SHP77 (cell line): ENCODE data around the gene EXOC3L2.
"Not testable (repeated sequence)": the region's sequence is repeated elsewhere in the genome, so short reads cannot be mapped to it uniquely, and the experiment has no call there.

Source experiments
- DNase-seq, 2 experiments: peaks; one replicate each; lab custom pipeline; 2025; lab: John Stamatoyannopoulos, UW

Gene EXOC3L2

DNA sequence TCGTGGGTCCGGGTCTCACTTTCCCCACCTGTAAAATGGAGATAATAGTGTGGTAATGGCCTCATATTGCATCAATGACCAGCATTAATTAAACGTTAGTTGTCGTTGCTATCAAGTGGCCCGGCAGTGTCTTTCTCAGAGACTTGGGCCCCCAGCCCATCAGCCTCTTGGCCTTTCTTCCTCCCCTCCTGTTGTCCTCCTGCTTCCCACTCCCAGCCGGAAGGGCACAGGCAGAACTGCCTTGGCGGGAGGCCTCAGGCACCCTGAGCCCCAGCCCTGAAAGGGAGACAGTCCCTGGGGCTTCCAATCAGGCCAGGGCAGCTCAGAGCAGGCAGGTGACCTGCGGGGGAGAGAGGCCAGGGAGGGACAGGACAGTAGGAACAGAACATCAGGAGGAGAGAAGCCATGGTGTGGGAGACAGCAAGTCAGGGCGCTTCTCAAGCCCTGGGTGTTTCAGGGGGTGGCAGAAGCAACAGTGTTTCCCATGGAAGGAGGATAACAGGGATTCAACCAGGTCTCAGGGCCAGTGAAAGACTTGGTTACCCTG lies 10.5 kb upstream of the EXOC3L2 start:
- DNase-seq: no peak

DNA sequence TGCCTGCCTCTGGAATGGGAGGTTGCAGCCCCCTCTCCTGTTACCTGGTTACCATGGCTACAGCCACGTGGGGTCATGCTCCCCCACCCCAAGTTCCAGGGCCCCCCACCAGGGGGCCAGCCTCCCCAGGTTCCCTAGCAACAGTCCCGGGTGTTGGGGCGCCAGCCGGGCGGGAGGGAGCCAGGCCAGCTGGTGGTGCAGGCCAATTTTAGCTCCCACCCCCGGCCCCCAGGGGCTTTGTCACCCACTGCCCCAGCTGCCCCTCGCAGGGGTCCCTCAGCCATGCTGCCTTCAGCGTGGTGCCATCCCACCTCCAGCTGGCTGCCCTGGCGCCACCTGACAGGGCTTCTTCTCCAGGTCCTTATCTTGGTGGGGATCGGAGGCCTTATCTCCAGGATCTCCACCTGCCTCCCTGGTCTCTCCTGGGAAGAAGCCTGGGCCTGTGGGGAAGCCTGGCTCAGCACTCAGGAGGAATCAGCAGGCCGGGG lies 8.9 kb upstream of the EXOC3L2 start:
- DNase-seq: no peak

DNA sequence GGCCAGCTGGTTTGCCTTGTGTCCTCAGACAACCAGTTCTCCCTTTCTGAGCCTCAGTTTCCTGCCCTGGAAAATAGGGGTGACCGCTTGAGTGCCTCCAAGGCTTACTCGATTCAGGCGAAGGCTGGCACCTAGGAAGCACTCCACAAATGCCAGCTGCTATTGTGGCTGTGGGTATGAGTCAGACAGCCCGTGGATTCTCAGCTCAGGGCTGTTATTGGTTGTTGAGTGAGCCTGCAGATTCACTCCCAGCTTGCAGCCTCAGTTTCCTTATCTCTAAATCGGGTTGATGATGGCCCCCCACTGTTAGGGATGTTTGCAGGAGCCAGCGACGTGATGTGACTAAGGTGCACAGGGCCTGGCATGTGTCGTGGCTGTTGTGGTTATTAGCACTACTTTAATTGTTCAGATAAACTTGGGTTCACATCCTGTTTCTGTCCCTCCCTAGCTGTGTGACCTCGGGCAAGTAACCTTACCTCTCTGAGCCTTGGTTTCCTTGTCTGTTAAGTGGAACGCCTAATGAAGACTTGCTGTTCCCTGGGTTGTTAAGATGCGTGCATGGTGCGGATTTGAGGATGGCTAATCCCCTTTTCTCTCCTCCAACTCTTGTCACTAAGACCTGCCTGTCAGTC lies 8.3 kb upstream of the EXOC3L2 start:
- no peak for DNase-seq

DNA sequence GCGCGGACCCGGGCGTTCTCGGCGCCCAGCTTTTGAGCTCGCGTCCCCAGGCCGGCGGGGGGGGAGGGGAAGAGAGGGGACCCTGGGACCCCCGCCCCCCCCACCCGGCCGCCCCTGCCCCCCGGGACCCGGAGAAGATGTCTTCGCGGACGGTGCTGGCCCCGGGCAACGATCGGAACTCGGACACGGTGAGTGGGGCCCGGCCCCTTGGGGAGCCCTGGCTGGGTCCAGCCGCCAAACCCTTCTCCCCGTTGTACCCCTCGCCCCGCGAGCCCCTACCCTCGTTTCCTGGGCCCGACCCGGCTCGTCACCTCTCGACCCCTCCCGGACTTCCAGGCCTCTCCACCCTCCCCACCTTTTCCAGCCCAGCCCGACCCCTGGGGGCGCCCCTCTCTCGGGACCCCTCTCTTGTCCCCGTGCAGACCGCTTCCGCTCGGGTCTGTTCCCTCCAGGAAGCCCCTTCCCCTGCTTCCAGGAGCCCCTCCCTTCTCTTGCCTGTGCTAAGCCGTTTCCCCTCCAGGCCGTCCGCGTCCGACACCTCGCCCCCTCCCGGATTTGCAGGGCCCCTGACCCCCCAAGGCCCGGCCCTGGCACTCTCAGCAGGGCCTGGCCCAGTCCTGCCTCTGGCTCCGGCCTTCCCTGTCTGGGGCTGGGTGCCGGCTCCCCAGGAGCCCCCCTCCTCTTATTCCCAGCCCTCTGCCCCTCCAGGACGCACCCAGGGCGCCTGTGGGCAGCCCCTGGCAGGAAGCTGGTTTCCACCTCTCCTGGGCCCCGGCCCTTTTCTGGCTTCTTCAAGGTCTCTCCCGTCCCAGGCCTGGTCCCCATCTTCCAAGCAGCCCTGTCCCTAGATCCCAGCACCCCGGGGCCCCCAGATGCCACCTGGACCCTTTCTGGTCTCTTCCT lies 6.5 kb upstream of the EXOC3L2 start:
- DNase-seq: peak in 1 of 2 experiments; percentile 1

DNA sequence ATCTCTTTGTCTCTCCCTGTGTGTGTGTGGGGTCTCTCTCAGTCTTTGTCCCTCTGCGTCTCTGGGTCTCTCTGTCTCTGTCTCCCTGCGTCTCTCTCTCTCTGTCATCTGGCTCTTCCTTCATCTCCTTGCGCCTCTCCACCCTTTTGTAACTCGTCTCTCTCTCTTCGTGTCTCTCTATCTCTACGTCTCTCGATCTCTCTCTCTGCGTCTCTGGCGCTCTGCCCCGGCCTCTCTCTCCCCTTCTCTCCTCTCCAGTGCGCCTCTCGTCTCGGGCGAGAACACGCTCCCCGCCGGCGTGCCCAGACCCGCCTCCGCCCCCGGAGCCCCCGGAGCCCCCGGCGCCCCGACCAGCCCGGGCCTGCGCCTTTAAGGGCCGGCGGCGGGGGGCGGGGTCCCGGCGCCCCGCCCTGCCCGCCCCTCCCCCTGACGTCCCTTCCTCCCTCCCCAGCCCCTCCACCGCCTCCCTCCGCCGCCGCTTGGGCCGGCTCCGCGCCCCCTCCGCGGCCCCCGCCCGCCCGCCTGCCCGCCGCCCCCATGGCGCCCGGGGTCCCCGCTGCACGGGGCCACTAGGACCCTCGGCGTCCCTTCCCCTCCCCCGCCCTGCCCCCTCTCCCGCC lies 5.7 kb upstream of the EXOC3L2 start, which contains the start of gene MARK4:
TSS of gene MARK4 (plus strand) at position 440 of the 620 bp plus-strand sequence. CDS start 318 bp downstream, outside the sequence.
- DNase-seq: peak; percentile 23 to 43

DNA sequence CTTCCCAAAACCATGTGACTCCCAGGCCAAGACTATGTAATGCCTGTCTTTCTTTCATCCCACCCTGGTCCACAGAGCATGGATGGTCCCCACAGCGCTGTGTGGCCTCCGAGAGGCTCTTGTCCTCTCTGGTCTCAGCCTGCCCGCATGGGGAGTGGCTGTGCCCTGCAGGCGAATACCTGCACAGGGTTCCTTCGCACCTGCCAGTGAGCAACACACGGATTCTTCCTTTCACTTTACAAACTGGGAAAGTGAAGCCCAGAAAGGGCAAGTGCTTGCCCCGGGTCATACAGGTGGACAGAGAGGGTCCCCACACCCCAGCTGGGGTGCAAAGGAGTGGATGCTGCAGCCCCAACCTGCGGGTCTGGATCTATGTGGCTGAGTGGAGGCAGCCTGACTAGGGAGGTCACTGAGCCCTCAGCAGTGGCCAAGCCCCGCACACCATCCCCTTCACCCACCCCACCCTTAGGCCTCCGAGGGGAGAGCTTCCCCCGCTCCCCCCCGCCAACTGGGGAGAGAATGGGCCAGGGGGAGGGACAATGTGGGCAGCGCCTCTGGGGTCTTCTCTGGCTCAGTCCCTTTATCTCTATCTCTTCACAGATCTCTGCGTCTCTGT lies 5.1 kb upstream of the EXOC3L2 start:
- no peak for DNase-seq

DNA sequence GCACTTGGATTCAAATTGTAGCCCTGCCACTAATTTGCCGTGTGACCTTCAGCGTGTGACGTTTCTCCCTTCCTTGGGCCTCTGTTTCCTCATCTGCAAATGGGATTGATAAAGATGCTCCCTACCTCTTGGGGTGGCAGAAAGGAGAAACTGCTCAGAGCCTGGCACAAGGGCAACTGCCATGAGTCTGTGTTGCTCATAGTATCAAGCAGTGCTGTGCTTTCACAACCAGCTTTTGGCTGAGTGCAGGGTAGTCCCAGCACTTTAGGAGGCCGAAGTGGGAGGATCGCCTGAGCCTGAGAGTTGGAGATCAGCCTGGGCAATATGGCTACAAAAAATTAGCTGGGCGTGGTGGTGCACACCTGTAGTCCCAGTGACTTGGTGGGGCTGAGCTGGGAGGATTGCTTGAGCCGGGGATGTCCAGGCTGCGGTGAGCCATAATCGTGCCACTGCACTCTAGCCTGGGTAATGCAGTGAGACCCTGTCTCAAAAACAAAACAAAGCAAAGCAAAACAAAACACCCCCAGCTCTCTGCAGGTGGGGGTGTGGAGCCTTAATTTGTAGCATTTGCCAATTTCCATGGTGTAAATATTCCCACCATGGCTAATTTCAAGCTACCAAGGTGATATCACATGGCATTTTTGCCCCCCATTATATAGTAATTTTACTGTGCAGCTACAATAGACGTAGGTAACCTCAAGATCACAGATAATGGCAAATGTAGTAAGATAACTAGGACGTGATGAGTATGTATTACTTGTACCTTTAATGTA lies 4.2 kb upstream of the EXOC3L2 start:
- no peak for DNase-seq

DNA sequence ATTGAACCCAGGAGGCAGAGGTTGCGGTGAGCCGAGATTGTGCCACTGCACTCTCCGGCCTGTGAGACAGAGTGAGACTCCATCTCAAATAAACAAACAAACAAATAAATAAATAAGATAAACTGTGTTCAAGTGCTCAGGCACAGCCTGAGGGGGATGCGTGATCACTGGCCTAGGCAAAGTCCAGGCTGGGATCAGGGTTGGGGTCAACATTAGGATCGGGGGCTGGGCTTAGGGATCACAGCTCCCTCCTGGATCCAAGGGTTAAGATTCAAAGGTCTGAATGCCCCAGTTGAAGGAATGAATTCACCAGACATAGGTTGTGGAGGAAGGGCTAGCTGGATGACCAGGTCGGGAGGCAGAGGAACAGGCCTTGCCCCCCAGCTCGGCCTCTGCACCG lies 1.9 kb upstream of the EXOC3L2 start:
- DNase-seq: no peak

DNA sequence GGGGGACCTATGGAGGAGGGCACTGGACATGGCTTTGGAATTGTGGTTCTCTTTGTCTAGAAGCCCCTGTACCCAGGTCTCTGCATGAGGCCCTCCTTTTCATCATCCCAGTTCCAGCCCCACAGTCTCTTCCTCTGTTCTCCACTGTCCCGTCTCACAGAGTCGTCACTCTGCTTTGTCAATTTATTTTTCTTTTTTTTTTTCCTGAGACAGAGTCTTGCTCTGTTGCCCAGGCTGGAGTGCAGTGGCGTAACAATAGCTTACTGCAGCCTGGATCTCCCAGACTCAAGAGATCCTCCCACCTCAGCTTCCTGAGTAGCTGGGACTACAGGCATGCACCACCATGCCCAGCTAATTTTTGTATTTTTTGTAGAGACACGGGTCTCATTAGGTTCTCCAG lies 619 bp upstream of the EXOC3L2 start:
- DNase-seq: no peak

DNA sequence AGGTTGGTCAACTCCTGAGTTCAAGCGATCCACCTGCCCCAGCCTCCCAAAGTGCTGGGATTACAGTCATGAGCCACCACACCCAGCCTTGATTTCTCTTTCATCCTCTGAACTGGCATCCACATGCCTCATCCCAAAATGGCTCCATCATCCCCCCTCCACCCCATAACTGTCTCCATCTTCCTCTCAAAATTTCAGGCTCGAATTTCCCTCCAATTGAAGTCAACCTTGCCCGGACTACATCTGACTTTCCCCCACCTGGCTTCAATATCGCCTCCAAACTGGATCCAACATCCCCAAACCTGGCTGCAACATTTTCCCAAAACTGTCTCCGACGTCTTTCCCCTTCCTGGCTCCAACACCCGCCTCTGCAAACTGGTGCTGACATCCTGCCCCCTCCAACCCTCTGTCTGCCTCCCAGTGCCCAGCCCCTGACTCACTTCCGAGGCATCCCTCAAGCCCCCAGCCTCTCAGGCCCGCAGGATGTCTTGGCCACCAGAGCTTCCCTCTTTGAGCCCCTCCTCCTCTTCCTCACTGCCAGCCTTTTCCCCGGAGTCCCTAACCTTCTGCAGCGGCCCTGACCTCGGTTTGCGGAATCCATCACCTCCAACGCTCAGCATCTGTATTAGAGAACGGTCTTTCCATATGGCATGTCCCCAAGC lies 943 bp downstream of the EXOC3L2 start:
- DNase-seq: no peak

DNA sequence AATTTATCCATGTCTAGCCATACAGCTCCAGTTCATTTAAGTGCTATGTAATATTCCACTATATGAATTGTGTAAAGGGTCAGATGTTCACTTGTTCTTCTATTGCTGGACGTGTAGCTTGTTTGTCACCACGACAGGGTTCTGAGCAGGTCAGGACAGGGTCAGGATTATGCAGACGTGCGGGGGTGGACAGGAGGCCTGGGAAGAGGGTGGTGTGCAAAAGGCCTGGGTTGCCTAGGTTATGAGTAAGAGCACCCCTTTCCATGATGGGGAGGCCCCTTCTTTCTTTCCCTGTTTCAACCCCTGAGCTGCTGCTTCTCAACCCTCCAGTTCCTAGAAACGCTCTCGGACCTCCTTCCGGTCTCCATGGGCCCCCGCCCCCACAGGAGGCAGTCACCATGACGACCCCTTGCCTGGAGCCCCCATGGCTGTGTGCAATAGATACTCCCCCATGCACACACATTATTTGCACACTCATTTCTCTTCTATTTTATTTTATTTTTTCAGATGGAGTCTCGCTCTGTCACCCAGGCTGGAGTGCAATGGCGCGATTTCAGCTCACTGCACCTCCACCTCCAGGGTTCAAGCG lies 2.0 kb downstream of the EXOC3L2 start:
- DNase-seq: no peak

DNA sequence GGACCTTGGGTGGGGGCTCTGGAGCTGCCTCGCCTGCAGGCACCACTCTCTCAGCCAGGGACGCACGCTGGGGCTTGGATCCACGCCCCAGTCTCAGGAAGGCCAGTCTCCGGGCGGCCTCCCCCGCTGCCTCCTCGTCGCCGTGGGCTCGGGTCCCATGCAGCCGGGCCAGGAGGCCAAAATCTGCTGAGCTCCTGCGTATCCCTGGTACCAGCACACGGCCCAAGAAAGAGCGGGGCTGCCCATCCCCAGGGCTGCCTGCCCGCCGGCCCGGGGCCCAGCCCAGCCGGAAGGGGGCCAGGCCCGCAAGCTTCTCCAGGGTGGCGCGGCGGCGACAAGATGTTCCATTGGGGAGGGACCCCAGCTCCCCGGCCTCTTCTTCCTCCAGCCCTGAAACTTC lies 6.7 kb downstream of the EXOC3L2 start:
- DNase-seq: no peak

DNA sequence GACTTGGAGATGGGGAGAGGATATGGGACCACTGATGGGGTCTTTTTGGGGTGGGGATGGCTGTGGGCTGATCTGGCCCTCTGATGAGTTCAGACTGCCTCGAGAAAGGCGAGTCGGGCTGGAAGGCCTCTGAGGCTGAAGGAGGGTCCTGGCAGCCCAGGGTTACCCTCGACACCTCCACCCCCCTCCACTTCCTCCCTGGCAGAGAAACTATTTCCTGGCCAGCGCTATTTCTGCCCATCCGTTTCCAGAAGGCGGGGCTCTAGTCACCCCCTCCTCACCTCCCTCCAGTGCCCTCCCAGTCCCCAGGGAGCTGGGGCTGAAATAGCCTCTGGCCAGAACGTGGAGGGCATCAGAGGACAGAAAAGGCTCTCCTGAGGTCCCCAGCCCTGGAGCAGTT lies 9.7 kb downstream of the EXOC3L2 start:
- no peak for DNase-seq

DNA sequence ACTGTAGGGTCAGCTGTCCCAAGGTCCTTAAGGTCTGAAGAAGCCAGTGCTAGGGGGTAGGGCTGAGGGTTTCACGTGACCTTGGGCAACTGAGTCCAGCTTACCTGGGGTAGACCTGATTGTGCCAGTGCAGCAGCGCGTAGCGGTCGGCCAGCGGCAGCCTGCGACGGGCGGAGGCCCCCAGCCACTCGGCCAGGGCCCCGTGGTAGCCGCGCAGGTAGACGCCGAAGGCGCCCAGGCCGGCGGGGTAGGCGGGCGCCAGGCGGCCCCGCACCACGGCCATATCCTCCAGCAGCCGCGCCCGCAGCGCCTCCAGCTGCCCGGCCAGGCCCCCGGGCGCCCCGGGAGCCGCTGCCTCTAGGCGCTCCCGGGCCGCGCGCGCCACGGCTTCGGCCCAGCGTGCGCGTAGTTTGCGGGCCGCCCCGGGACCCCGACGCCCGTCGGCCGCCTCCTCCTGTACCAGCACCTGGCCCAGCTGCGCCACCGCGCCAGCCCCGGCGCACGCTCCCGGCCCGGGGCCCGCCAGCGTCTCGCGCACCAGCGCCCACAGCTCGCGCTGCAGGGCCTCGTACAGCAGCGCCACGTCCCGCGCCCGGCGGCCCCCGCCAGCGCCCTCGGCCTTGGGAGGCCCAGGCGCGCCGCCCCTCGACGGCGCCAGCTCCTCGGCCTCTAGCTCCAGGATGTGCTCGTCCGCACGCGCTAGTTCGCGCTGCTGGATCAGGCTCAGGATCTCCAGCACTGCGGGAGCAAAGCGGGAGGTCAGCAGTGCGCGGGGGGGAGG lies 10.9 kb downstream of the EXOC3L2 start:
- no peak for DNase-seq

DNA sequence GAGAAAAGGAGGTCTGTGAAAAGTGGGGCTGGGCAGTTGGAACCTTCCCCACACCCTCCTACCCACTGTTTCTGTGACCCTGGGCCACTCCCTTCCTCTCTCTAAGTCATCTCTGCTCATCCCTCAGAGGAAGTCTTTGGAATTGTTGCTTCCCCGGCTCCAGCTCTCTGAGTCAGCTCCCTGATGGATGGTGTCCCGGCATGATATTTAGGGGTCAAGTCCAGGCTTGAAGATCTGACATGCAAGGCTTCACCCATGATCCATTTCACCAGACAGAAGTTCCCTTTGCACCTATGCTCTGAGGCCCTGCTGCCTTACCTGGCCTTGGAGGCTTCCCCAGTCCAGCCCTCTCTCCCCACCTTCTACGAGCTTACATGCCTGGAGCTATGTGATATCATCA lies 13.3 kb downstream of the EXOC3L2 start:
- no peak for DNase-seq

DNA sequence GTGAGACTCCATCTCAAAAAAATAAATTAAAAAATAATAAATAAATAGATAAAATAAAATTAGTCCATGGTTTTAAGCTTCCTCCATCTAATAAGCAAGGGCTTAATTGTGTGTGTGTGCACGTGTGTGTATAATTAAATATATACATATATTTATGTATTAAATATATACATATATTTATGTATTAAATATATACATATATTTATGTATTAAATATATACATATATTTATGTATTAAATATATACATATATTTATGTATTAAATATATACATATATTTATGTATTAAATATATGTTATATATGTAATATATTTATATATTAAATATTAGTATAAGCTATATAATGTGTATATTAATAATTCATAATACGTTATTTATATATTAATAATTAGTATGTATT lies 16.2 kb downstream of the EXOC3L2 start:
- DNase-seq: not testable (repeated sequence)

DNA sequence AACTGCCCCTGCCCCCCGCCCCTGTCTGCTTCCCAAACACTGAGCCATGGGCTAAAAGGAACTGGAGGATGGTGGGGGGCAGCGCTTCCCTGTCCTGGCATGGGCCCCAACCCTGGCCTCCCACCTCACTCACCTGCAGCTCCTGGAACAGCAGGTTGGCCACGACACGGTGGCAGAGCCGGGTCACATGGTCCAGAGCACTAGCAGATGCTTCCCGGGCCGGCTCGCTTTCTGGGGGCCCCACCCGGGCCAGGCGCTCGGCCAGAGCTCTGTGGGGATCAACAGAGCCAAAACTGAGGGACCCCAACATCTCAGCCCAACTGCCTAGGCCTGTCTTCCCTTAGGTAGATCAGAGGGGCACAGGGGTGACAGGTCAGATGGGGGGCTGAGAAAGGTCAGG lies 20.6 kb downstream of the EXOC3L2 start:
- no peak for DNase-seq

DNA sequence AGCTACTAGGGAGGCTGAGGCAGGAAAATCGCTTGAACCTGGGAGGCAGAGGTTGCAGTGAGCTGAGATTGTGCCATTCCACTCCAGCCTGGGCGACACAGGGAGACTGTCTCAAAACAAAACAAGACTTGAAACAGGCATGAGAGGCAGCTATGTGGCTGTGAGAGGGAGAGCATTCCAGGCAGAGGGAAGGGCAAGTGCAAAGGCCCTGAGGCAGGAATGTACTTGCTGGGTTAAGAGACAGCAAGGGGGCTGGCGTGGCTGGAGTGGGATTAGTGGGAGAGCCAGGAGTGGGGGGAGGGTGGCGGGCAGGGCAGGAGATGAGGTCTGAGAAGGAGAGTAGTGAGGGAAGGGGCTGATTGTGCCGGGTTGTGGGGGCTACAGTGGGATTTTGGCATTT lies 21.3 kb downstream of the EXOC3L2 start:
- DNase-seq: no peak

DNA sequence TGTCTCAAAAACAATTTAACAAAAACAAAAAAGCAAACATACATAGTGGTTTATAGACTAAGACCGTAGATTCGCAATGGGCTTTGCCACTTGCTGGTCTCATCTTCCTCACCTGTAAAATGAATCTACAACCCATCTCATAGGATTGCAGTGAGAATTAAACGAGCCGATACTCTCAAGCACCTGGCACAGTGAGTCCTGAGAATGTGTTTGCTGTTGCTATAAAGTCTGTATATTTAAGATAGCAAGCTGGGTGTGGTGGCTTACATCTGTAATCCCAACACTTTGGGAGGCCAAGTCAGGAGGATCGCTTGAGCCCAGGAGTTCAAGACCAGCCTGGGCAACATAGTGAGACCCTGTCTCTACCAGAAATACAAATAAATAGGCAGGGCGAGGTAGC lies 22.5 kb downstream of the EXOC3L2 start:
- no peak for DNase-seq
